Liver (tissue), 9 donors: ENCODE data around the gene METTL5. TPM values are rescaled to one million over a fixed set of nuclear protein-coding genes. Genes with fewer than 3 reads are reported as not detected.

Experiments used
- DNase-seq: peaks from one replicate; pipeline ENCODE4 v3.0.0-alpha.2; 2017; ENCODE audit warnings: low spot score
- H3K27ac ChIP-seq, 2 donors: one replicate each; pipeline ENCODE4 v1.7.0; 2013; ENCODE audit warnings: inconsistent platforms in 2 of 2, low read length in 2 of 2, control low read depth in 1 of 2, low read depth in 1 of 2, mild to moderate bottlenecking in 1 of 2
- H3K27me3 ChIP-seq, 4 donors: one replicate each; pipeline versions ENCODE4 v1.6.1 to v1.7.0; 2013; ENCODE audit warnings: low read length in 3 of 4, inconsistent platforms in 1 of 4, mild to moderate bottlenecking in 1 of 4, moderate library complexity in 1 of 4; ENCODE audit not compliant: control insufficient read depth in 4 of 4, insufficient read depth in 4 of 4
- H3K36me3 ChIP-seq, 4 donors: one replicate each; pipeline versions ENCODE4 v1.6.1 to v1.7.0; 2013; ENCODE audit warnings: low read length in 3 of 4, mild to moderate bottlenecking in 3 of 4, low read depth in 1 of 4, moderate library complexity in 1 of 4; ENCODE audit not compliant: control insufficient read depth in 4 of 4, insufficient read depth in 3 of 4
- H3K4me1 ChIP-seq, 4 donors: one replicate each; pipeline versions ENCODE4 v1.6.1 to v1.7.0; 2013; ENCODE audit warnings: low read length in 3 of 4, mild to moderate bottlenecking in 3 of 4, moderate library complexity in 1 of 4; ENCODE audit not compliant: control insufficient read depth in 4 of 4, insufficient read depth in 4 of 4
- H3K4me3 ChIP-seq, 3 donors: one replicate each; pipeline versions ENCODE4 v1.6.1 to v1.7.0; 2013; ENCODE audit warnings: low read length in 3 of 3, control low read depth in 1 of 3, low read depth in 1 of 3, mild to moderate bottlenecking in 1 of 3
- H3K9ac ChIP-seq, 2 donors: one replicate each; pipeline ENCODE4 v1.7.0; 2013; ENCODE audit warnings: low read length in 2 of 2, mild to moderate bottlenecking in 2 of 2, moderate library complexity in 2 of 2, control low read depth in 1 of 2, low read depth in 1 of 2
- H3K9me3 ChIP-seq, 4 donors: one replicate each; pipeline versions ENCODE4 v1.6.1 to v1.7.0; 2013; ENCODE audit warnings: low read length in 3 of 4; ENCODE audit not compliant: control insufficient read depth in 4 of 4
- EGR1 ChIP-seq, 2 donors: IDR thresholded peaks; 2 replicates each; pipeline ENCODE4 v1.6.1; 2016 to 2018; ENCODE audit warnings: antibody characterized with exemption in 2 of 2, low read depth in 2 of 2
- FOXA1 ChIP-seq: IDR thresholded peaks from 2 replicates; pipeline ENCODE4 v1.6.1; 2016; ENCODE audit warnings: antibody characterized with exemption
- FOXA2 ChIP-seq: IDR thresholded peaks from 2 replicates; pipeline ENCODE4 v1.6.1; 2016; ENCODE audit warnings: antibody characterized with exemption
- GABPA ChIP-seq, 2 donors: IDR thresholded peaks in 1 of 2; conservative IDR thresholded peaks in 1 of 2; 2 replicates each; pipeline ENCODE4 v1.6.1; 2016; ENCODE audit warnings: antibody characterized with exemption in 2 of 2, mild to moderate bottlenecking in 1 of 2, moderate library complexity in 1 of 2
- HNF4A ChIP-seq, 2 donors: conservative IDR thresholded peaks; 2 replicates each; pipeline ENCODE4 v1.6.1; 2016; ENCODE audit warnings: antibody characterized with exemption in 2 of 2, mild to moderate bottlenecking in 2 of 2
- HNF4G ChIP-seq: IDR thresholded peaks from 2 replicates; pipeline ENCODE4 v1.6.1; 2016; ENCODE audit warnings: antibody characterized with exemption
- JUND ChIP-seq, 2 donors: IDR thresholded peaks; 2 replicates each; pipeline ENCODE4 v1.6.1; 2016; ENCODE audit warnings: antibody characterized with exemption in 2 of 2
- MAX ChIP-seq: IDR thresholded peaks from 2 replicates; pipeline ENCODE4 v1.6.1; 2016; ENCODE audit warnings: antibody characterized with exemption
- NR2F2 ChIP-seq: IDR thresholded peaks from 2 replicates; pipeline ENCODE4 v1.6.1; 2016; ENCODE audit warnings: antibody characterized with exemption
- RAD21 ChIP-seq, 2 donors: IDR thresholded peaks; 2 replicates each; pipeline ENCODE4 v1.6.1; 2016; ENCODE audit warnings: antibody characterized with exemption in 2 of 2, mild to moderate bottlenecking in 2 of 2
- RXRA ChIP-seq, 2 donors: IDR thresholded peaks; 2 replicates each; pipeline ENCODE4 v1.6.1; 2017 to 2018; ENCODE audit warnings: antibody characterized with exemption in 2 of 2, mild to moderate bottlenecking in 1 of 2
- SP1 ChIP-seq: IDR thresholded peaks from 2 replicates; pipeline ENCODE4 v1.6.1; 2018; ENCODE audit warnings: antibody characterized with exemption, mild to moderate bottlenecking
- TAF1 ChIP-seq: conservative IDR thresholded peaks from 2 replicates; pipeline ENCODE4 v1.6.1; 2016; ENCODE audit warnings: antibody characterized with exemption, mild to moderate bottlenecking
- YY1 ChIP-seq: IDR thresholded peaks from 2 replicates; pipeline ENCODE4 v1.6.1; 2016; ENCODE audit warnings: antibody characterized with exemption, mild to moderate bottlenecking
- ZBTB33 ChIP-seq: IDR thresholded peaks from 2 replicates; pipeline ENCODE4 v1.6.1; 2016; ENCODE audit warnings: antibody characterized with exemption
- WGBS: extraction: QIAGEN DNeasy Blood & Tissue Kit; methylation state at CpG from one replicate; pipeline ENCODE4 v1.1.7; 2013; 5-methylcytosine and 5-hydroxymethylcytosine counted together
- polyA plus RNA-seq, 2 donors: library from polyadenylated mRNA; stranded (reverse) in 1 of 2; unstranded in 1 of 2; fragments of 200-250 nt in 1 of 2; fragments of >200 nt in 1 of 2; fragmentation: Nextera tagmentation in 1 of 2; extraction: Ambion mirVana in 1 of 2; gene quantifications; one replicate each; pipeline versions ENCODE4 v1.2.1 to v1.2.3, GENCODE V29; 2013 to 2015
- total RNA-seq, 2 donors: library from RNA; depleted of rRNA; stranded (reverse); fragments of >200 nt; gene quantifications; one replicate each; pipeline ENCODE4 v1.2.3, GENCODE V29; 2014
- TF ChIP-seq, protein P1 (sequence below): IDR thresholded peaks from 2 replicates; pipeline ENCODE4 v1.6.1; 2016; ENCODE audit warnings: antibody characterized with exemption
- TF ChIP-seq, protein P2 (sequence below): IDR thresholded peaks from 2 replicates; pipeline ENCODE4 v1.6.1; 2016; ENCODE audit warnings: antibody characterized with exemption, mild to moderate bottlenecking
- TF ChIP-seq, protein P3 (sequence below): fragments of 150-350 bp; IDR thresholded peaks from 2 replicates; pipeline ENCODE4 v1.5.1; 2017; ENCODE audit warnings: improper control_type of control experiment, low read depth, low read length; ENCODE audit not compliant: missing input control
- donor health status: healthy.
- donor health status: healthy.
- donor health status: healthy.
- donor health status: healthy.
- donor health status: healthy.

The METTL5 gene
- total and polyA plus RNA-seq, 4 donors, result 15.4 to 35.6 (median 22.8) TPM

GRCh38 chr2:169815849-169816248 is 8.9 kb downstream of the METTL5 start:
- Histone ChIP-seq H3K4me3 (no peak overlapping the region), H3K36me3 (peaks cover 2 to 46% (median 30%) of the 10 kb centered on the region in 4 donors), H3K9ac (no peak overlapping the region), H3K4me1 (no peaks in the 10 kb centered on the region), H3K9me3 (no peaks in the 10 kb centered on the region), H3K27me3 (no peaks in the 10 kb centered on the region), H3K27ac (no peak overlapping the region)
- whole genome bisulfite sequencing, result 47% methylated on average over 1 of the region's 1 CpG
- TF ChIP-seq GABPA (IDR thresholded peaks at IDR 0.05 in 1 of 2, conservative IDR thresholded peaks at IDR 0.05 in 1 of 2) (no peak), ZBTB33 (no peak), MAX (no peak), HNF4A (conservative IDR thresholded peaks at IDR 0.05) (no peak), TAF1 (no peak), YY1 (no peak), JUND (IDR thresholded peaks at IDR 0.05) (no peak), RAD21 (IDR thresholded peaks at IDR 0.05) (no peak), FOXA2 (no peak), EGR1 (IDR thresholded peaks at IDR 0.05; ENCODE audit: low read depth in 2 of 2) (no peak), SP1 (no peak), NR2F2 (no peak), HNF4G (no peak), FOXA1 (no peak), RXRA (IDR thresholded peaks at IDR 0.05) (no peak)
- TF ChIP-seq, protein P1, sequence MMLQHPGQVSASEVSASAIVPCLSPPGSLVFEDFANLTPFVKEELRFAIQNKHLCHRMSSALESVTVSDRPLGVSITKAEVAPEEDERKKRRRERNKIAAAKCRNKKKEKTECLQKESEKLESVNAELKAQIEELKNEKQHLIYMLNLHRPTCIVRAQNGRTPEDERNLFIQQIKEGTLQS, result no peak
- TF ChIP-seq, protein P2, sequence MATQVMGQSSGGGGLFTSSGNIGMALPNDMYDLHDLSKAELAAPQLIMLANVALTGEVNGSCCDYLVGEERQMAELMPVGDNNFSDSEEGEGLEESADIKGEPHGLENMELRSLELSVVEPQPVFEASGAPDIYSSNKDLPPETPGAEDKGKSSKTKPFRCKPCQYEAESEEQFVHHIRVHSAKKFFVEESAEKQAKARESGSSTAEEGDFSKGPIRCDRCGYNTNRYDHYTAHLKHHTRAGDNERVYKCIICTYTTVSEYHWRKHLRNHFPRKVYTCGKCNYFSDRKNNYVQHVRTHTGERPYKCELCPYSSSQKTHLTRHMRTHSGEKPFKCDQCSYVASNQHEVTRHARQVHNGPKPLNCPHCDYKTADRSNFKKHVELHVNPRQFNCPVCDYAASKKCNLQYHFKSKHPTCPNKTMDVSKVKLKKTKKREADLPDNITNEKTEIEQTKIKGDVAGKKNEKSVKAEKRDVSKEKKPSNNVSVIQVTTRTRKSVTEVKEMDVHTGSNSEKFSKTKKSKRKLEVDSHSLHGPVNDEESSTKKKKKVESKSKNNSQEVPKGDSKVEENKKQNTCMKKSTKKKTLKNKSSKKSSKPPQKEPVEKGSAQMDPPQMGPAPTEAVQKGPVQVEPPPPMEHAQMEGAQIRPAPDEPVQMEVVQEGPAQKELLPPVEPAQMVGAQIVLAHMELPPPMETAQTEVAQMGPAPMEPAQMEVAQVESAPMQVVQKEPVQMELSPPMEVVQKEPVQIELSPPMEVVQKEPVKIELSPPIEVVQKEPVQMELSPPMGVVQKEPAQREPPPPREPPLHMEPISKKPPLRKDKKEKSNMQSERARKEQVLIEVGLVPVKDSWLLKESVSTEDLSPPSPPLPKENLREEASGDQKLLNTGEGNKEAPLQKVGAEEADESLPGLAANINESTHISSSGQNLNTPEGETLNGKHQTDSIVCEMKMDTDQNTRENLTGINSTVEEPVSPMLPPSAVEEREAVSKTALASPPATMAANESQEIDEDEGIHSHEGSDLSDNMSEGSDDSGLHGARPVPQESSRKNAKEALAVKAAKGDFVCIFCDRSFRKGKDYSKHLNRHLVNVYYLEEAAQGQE, result no peak
- TF ChIP-seq, protein P3, sequence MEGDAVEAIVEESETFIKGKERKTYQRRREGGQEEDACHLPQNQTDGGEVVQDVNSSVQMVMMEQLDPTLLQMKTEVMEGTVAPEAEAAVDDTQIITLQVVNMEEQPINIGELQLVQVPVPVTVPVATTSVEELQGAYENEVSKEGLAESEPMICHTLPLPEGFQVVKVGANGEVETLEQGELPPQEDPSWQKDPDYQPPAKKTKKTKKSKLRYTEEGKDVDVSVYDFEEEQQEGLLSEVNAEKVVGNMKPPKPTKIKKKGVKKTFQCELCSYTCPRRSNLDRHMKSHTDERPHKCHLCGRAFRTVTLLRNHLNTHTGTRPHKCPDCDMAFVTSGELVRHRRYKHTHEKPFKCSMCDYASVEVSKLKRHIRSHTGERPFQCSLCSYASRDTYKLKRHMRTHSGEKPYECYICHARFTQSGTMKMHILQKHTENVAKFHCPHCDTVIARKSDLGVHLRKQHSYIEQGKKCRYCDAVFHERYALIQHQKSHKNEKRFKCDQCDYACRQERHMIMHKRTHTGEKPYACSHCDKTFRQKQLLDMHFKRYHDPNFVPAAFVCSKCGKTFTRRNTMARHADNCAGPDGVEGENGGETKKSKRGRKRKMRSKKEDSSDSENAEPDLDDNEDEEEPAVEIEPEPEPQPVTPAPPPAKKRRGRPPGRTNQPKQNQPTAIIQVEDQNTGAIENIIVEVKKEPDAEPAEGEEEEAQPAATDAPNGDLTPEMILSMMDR, result no peak
- no peak for DNase-seq
